Endothelial cell of umbilical vein (primary cell): ENCODE data around the gene SLC19A1. TPM values are rescaled to one million over a fixed set of nuclear protein-coding genes. Genes with fewer than 3 reads are reported as not detected.

ENCODE experiments used
- BruUV-seq: library from RNA; stranded (reverse); fragments of 400-500 nt; replicated peaks from 2 replicates; lab custom pipeline; 2021; lab: Mats Ljungman, UMichigan
- CTCF ChIA-PET: fragments of 300-600, 350-600 bp; sonication (Branson Sonifier 250); formaldehyde crosslinking; loops from one replicate; lab custom pipeline; 2021; ENCODE audit warnings: antibody characterized with exemption, inconsistent platforms; lab: Charles Lee
- POLR2A ChIA-PET: fragments of 300-600, 350-600 bp; sonication (Branson Sonifier 250); formaldehyde crosslinking; loops from one replicate; lab custom pipeline; 2021; ENCODE audit warnings: antibody characterized with exemption, inconsistent platforms; lab: Charles Lee
- DNase-seq: peaks from one replicate; pipeline ENCODE4 v3.0.0-alpha.2; 2011; ENCODE audit warnings: low read depth, low spot score
- FAIRE-seq: peaks from 2 replicates; lab custom pipeline; 2011; peaks lifted over from hg19 to GRCh38; lab: Jason Lieb, UNC
- H2AFZ ChIP-seq: 2 replicates; pipeline ENCODE4 v1.6.0; 2012; ENCODE audit warnings: low read depth, low read length, control low read depth, inconsistent platforms
- H3K27ac ChIP-seq: 2 replicates; pipeline ENCODE4 v1.5.1; 2011; ENCODE audit warnings: low read depth, mild to moderate bottlenecking, control low read depth, low read length, moderate library complexity; ENCODE audit not compliant: insufficient read depth
- H3K27me3 ChIP-seq, 2 experiments: 2 replicates each; pipeline versions ENCODE4 v1.6.0 to v1.6.1; 2011; ENCODE audit warnings: low read length in 2 of 2, mixed read lengths in 1 of 2; ENCODE audit not compliant: control insufficient read depth in 2 of 2, insufficient read depth in 2 of 2
- H3K36me3 ChIP-seq, 2 experiments: 2 replicates in 1 of 2; 3 replicates in 1 of 2; pipeline ENCODE4 v1.5.1; 2011; ENCODE audit warnings: low read length in 2 of 2, mild to moderate bottlenecking in 1 of 2, moderate library complexity in 1 of 2; ENCODE audit not compliant: control insufficient read depth in 2 of 2, insufficient read depth in 2 of 2; ENCODE audit errors: extremely low read depth in 1 of 2
- H3K4me1 ChIP-seq: 3 replicates; pipeline ENCODE4 v1.5.1; 2011; ENCODE audit warnings: mild to moderate bottlenecking, low read length; ENCODE audit not compliant: control insufficient read depth, insufficient read depth; ENCODE audit errors: extremely low read depth
- H3K4me2 ChIP-seq: 2 replicates; pipeline ENCODE4 v1.6.1; 2011; ENCODE audit warnings: low read length, control low read depth, mixed read lengths; ENCODE audit not compliant: insufficient read depth
- H3K4me3 ChIP-seq, 3 experiments: fragments of 200-600 bp in 1 of 3; sonication (generic), shearing (Covaris generic) in 1 of 3; replicated peaks in 1 of 3; 2 replicates each; pipeline ENCODE4 v1.5.1; 2011 to 2016; ENCODE audit warnings: control low read depth in 3 of 3, low read length in 3 of 3, mild to moderate bottlenecking in 2 of 3, inconsistent platforms in 1 of 3, low read depth in 1 of 3, moderate library complexity in 1 of 3; ENCODE audit not compliant: insufficient read depth in 1 of 3
- H3K79me2 ChIP-seq: 2 replicates; pipeline ENCODE4 v1.6.0; 2012; ENCODE audit warnings: low read length, inconsistent platforms; ENCODE audit not compliant: control insufficient read depth, insufficient read depth
- H3K9ac ChIP-seq: replicated peaks from 2 replicates; pipeline ENCODE3; 2011; ENCODE audit warnings: low read length, control low read depth; ENCODE audit not compliant: insufficient read depth; ENCODE audit errors: extremely low read depth
- H3K9me1 ChIP-seq: replicated peaks from 3 replicates; pipeline ENCODE4 v1.6.0; 2011; ENCODE audit warnings: mild to moderate bottlenecking, low read length; ENCODE audit not compliant: control insufficient read depth, insufficient read depth; ENCODE audit errors: extremely low read depth
- H3K9me3 ChIP-seq: replicated peaks from 2 replicates; pipeline ENCODE4 v1.5.1; 2012; ENCODE audit warnings: low read length, inconsistent platforms; ENCODE audit not compliant: control insufficient read depth, insufficient read depth
- H4K20me1 ChIP-seq: replicated peaks from 2 replicates; pipeline ENCODE3; 2011; ENCODE audit warnings: mild to moderate bottlenecking, low read length; ENCODE audit not compliant: control insufficient read depth, insufficient read depth; ENCODE audit errors: extremely low read depth
- CTCF ChIP-seq, 2 donors: IDR thresholded peaks; 1 replicate in 1 of 2; 2 replicates in 1 of 2; pipeline ENCODE4 v1.5.1; 2011; ENCODE audit warnings: low read length in 2 of 2, mild to moderate bottlenecking in 2 of 2, moderate library complexity in 2 of 2, control low read depth in 1 of 2, inconsistent platforms in 1 of 2, low read depth in 1 of 2; ENCODE audit not compliant: insufficient read depth in 1 of 2; ENCODE audit errors: extremely low read depth in 1 of 2
- EZH2 ChIP-seq: IDR thresholded peaks from 2 replicates; pipeline ENCODE4 v1.6.1; 2012; ENCODE audit warnings: borderline replicate concordance, low read depth, mild to moderate bottlenecking, moderate library complexity, low read length, inconsistent platforms; ENCODE audit not compliant: severe bottlenecking
- FOS ChIP-seq: IDR thresholded peaks from 2 replicates; pipeline ENCODE4 v1.6.1; 2011; ENCODE audit warnings: mild to moderate bottlenecking, low read length, moderate library complexity, borderline replicate concordance; ENCODE audit not compliant: insufficient read depth
- GATA2 ChIP-seq: IDR thresholded peaks from 2 replicates; pipeline ENCODE4 v1.7.0; 2011; ENCODE audit warnings: low read depth, mild to moderate bottlenecking, moderate library complexity, mixed read lengths, low read length; ENCODE audit not compliant: insufficient read length, insufficient read depth
- JUN ChIP-seq: IDR thresholded peaks from 2 replicates; pipeline ENCODE4 v1.6.1; 2011; ENCODE audit warnings: borderline replicate concordance, low read depth; ENCODE audit not compliant: insufficient read length, insufficient read depth
- MAX ChIP-seq: IDR thresholded peaks from 2 replicates; pipeline ENCODE4 v1.6.1; 2011; ENCODE audit not compliant: insufficient read depth, insufficient read length
- MYC ChIP-seq: IDR thresholded peaks from one replicate; pipeline ENCODE4 v1.6.1; 2011; ENCODE audit warnings: mild to moderate bottlenecking, low read depth, low read length
- POLR2A ChIP-seq: IDR thresholded peaks from 2 replicates; pipeline ENCODE4 v1.6.1; 2012; ENCODE audit warnings: low read depth, mild to moderate bottlenecking, control low read depth, low read length
- POLR2AphosphoS5 ChIP-seq: IDR thresholded peaks from 2 replicates; pipeline ENCODE4 v1.6.1; 2012; ENCODE audit warnings: low read depth, mild to moderate bottlenecking, control low read depth, low read length, moderate library complexity; ENCODE audit not compliant: insufficient read depth
- dilution Hi-C: fragments of 300-500 bp; cut with MboI; formaldehyde crosslinking; loops from one replicate; pipeline ENCODE4 v1.15.0; 2019; ENCODE audit warnings: low sequenced_read_pairs; ENCODE audit not compliant: extremely low pct_ligation_motif_present
- intact Hi-C: fragments of 100-400 bp; cut with micrococcal nuclease; formaldehyde crosslinking; loops from one replicate; pipeline ENCODE4 v1.10.0; 2022
- polyA plus RNA-seq, 4 experiments: library from polyadenylated mRNA; depleted of rRNA in 3 of 4; stranded (reverse) in 3 of 4; unstranded in 1 of 4; fragments of >200 nt; gene quantifications; 2 replicates each; pipeline versions ENCODE4 v1.2.1 to v1.2.3, GENCODE V29; 2011 to 2012; ENCODE audit warnings: missing spikeins in 1 of 4
- total RNA-seq: library from RNA; stranded (reverse); gene quantifications from 2 replicates; pipeline ENCODE4 v1.2.3, GENCODE V29; 2021

Gene SLC19A1
- total and polyA plus RNA-seq, 2 donors (not counting 3 experiments of a cell fraction or from before 2014, with no cell fraction given), result 36.3 to 54.6 TPM

GRCh38 chr21:45496151-45496967 is 45.9 kb downstream of the SLC19A1 start:
- H2AFZ ChIP-seq, result no peak overlapping the region
- no peaks in the 10 kb centered on the region for H3K9me3 ChIP-seq
- H3K27ac ChIP-seq, result no peak overlapping the region
- intact Hi-C loops, result no loop called here
- ChIA-PET POLR2A (no interaction called here), CTCF (no interaction called here)
- H3K9me1 ChIP-seq, result no peaks in the 10 kb centered on the region
- no peak overlapping the region for H3K4me3 ChIP-seq
- no peaks in the 10 kb centered on the region for H3K4me1 ChIP-seq
- no peak for DNase-seq
- H3K9ac ChIP-seq, result no peak overlapping the region
- dilution Hi-C loops, result no loop called here
- TF ChIP-seq EZH2 (no peak), POLR2A (no peak), JUN (no peak), FOS (no peak), MAX (no peak), POLR2AphosphoS5 (no peak), MYC (no peak), GATA2 (no peak), CTCF (IDR thresholded peaks at IDR 0.05; ENCODE audit: extremely low read depth in 1 of 2, insufficient read depth in 1 of 2, low read depth in 1 of 2, low read length in 2 of 2) (no peak)
- H3K36me3 ChIP-seq, result peaks cover 6 to 54% of the 10 kb centered on the region in 2 experiments
- no peaks in the 10 kb centered on the region for H3K27me3 ChIP-seq
- no peak overlapping the region for H3K4me2 ChIP-seq
- no peaks in the 10 kb centered on the region for H3K79me2 ChIP-seq
- no peaks in the 10 kb centered on the region for H4K20me1 ChIP-seq
- no peak for FAIRE-seq
- BruUV-seq, result no TSS peak
